Liver (tissue), 9 donors: ENCODE measurements around the gene PMFBP1. TPM values are rescaled to one million over a fixed set of nuclear protein-coding genes. Genes with fewer than 3 reads are reported as not detected.

Experiments
- DNase-seq: peaks from one replicate; pipeline ENCODE4 v3.0.0-alpha.2; 2017; ENCODE audit warnings: low spot score
- H3K27ac ChIP-seq, 2 donors: one replicate each; pipeline ENCODE4 v1.7.0; 2013; ENCODE audit warnings: inconsistent platforms in 2 of 2, low read length in 2 of 2, control low read depth in 1 of 2, low read depth in 1 of 2, mild to moderate bottlenecking in 1 of 2
- H3K27me3 ChIP-seq, 4 donors: one replicate each; pipeline versions ENCODE4 v1.6.1 to v1.7.0; 2013; ENCODE audit warnings: low read length in 3 of 4, inconsistent platforms in 1 of 4, mild to moderate bottlenecking in 1 of 4, moderate library complexity in 1 of 4; ENCODE audit not compliant: control insufficient read depth in 4 of 4, insufficient read depth in 4 of 4
- H3K36me3 ChIP-seq, 4 donors: one replicate each; pipeline versions ENCODE4 v1.6.1 to v1.7.0; 2013; ENCODE audit warnings: low read length in 3 of 4, mild to moderate bottlenecking in 3 of 4, low read depth in 1 of 4, moderate library complexity in 1 of 4; ENCODE audit not compliant: control insufficient read depth in 4 of 4, insufficient read depth in 3 of 4
- H3K4me1 ChIP-seq, 4 donors: one replicate each; pipeline versions ENCODE4 v1.6.1 to v1.7.0; 2013; ENCODE audit warnings: low read length in 3 of 4, mild to moderate bottlenecking in 3 of 4, moderate library complexity in 1 of 4; ENCODE audit not compliant: control insufficient read depth in 4 of 4, insufficient read depth in 4 of 4
- H3K4me3 ChIP-seq, 3 donors: one replicate each; pipeline versions ENCODE4 v1.6.1 to v1.7.0; 2013; ENCODE audit warnings: low read length in 3 of 3, control low read depth in 1 of 3, low read depth in 1 of 3, mild to moderate bottlenecking in 1 of 3
- H3K9ac ChIP-seq, 2 donors: one replicate each; pipeline ENCODE4 v1.7.0; 2013; ENCODE audit warnings: low read length in 2 of 2, mild to moderate bottlenecking in 2 of 2, moderate library complexity in 2 of 2, control low read depth in 1 of 2, low read depth in 1 of 2
- H3K9me3 ChIP-seq, 4 donors: one replicate each; pipeline versions ENCODE4 v1.6.1 to v1.7.0; 2013; ENCODE audit warnings: low read length in 3 of 4; ENCODE audit not compliant: control insufficient read depth in 4 of 4
- FOXA2 ChIP-seq: IDR thresholded peaks from 2 replicates; pipeline ENCODE4 v1.6.1; 2016; ENCODE audit warnings: antibody characterized with exemption
- GABPA ChIP-seq, 2 donors: IDR thresholded peaks in 1 of 2; conservative IDR thresholded peaks in 1 of 2; 2 replicates each; pipeline ENCODE4 v1.6.1; 2016; ENCODE audit warnings: antibody characterized with exemption in 2 of 2, mild to moderate bottlenecking in 1 of 2, moderate library complexity in 1 of 2
- HNF4A ChIP-seq, 2 donors: conservative IDR thresholded peaks; 2 replicates each; pipeline ENCODE4 v1.6.1; 2016; ENCODE audit warnings: antibody characterized with exemption in 2 of 2, mild to moderate bottlenecking in 2 of 2
- JUND ChIP-seq, 2 donors: IDR thresholded peaks; 2 replicates each; pipeline ENCODE4 v1.6.1; 2016; ENCODE audit warnings: antibody characterized with exemption in 2 of 2
- NR2F2 ChIP-seq: IDR thresholded peaks from 2 replicates; pipeline ENCODE4 v1.6.1; 2016; ENCODE audit warnings: antibody characterized with exemption
- RAD21 ChIP-seq, 2 donors: IDR thresholded peaks; 2 replicates each; pipeline ENCODE4 v1.6.1; 2016; ENCODE audit warnings: antibody characterized with exemption in 2 of 2, mild to moderate bottlenecking in 2 of 2
- RXRA ChIP-seq, 2 donors: IDR thresholded peaks; 2 replicates each; pipeline ENCODE4 v1.6.1; 2017 to 2018; ENCODE audit warnings: antibody characterized with exemption in 2 of 2, mild to moderate bottlenecking in 1 of 2
- SP1 ChIP-seq: IDR thresholded peaks from 2 replicates; pipeline ENCODE4 v1.6.1; 2018; ENCODE audit warnings: antibody characterized with exemption, mild to moderate bottlenecking
- TAF1 ChIP-seq: conservative IDR thresholded peaks from 2 replicates; pipeline ENCODE4 v1.6.1; 2016; ENCODE audit warnings: antibody characterized with exemption, mild to moderate bottlenecking
- WGBS: extraction: QIAGEN DNeasy Blood & Tissue Kit; methylation state at CpG from one replicate; pipeline ENCODE4 v1.1.7; 2013; 5-methylcytosine and 5-hydroxymethylcytosine counted together
- polyA plus RNA-seq, 2 donors: library from polyadenylated mRNA; stranded (reverse) in 1 of 2; unstranded in 1 of 2; fragments of 200-250 nt in 1 of 2; fragments of >200 nt in 1 of 2; fragmentation: Nextera tagmentation in 1 of 2; extraction: Ambion mirVana in 1 of 2; gene quantifications; one replicate each; pipeline versions ENCODE4 v1.2.1 to v1.2.3, GENCODE V29; 2013 to 2015
- total RNA-seq, 2 donors: library from RNA; depleted of rRNA; stranded (reverse); fragments of >200 nt; gene quantifications; one replicate each; pipeline ENCODE4 v1.2.3, GENCODE V29; 2014
- TF ChIP-seq, protein P1 (sequence below): IDR thresholded peaks from 2 replicates; pipeline ENCODE4 v1.6.1; 2016; ENCODE audit warnings: antibody characterized with exemption
- TF ChIP-seq, protein P2 (sequence below): IDR thresholded peaks from 2 replicates; pipeline ENCODE4 v1.6.1; 2016; ENCODE audit warnings: antibody characterized with exemption
- TF ChIP-seq, protein P3 (sequence below): fragments of 150-350 bp; IDR thresholded peaks from 2 replicates; pipeline ENCODE4 v1.5.1; 2017; ENCODE audit warnings: improper control_type of control experiment, low read depth, low read length; ENCODE audit not compliant: missing input control
- donor health status: healthy.
- donor health status: healthy.
- donor health status: healthy.
- donor health status: healthy.
- donor health status: healthy.

PMFBP1 gene
- total and polyA plus RNA-seq, 4 donors: 0.06 to 1.4 (median 0.29) TPM

DNA sequence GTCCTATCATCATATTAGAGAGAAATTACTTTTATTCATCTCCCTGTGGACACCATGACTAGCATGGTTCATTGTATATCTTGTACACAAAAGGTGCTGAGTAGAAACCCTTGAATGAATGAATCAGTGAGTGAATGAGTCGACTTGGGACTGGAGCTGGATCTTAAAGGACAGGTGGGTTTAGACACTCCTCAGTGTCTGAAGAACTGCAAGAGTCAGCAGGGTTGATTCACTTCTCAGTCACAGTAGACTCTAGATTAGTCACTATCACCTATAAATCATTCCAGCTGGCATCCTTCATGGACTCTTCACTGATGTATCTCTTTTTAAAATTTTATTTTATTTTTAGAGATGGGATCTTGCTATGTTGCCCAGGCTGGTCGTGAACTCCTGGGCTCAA, 30.1 kb upstream of the PMFBP1 start (continued):
- TF ChIP-seq, protein P1, sequence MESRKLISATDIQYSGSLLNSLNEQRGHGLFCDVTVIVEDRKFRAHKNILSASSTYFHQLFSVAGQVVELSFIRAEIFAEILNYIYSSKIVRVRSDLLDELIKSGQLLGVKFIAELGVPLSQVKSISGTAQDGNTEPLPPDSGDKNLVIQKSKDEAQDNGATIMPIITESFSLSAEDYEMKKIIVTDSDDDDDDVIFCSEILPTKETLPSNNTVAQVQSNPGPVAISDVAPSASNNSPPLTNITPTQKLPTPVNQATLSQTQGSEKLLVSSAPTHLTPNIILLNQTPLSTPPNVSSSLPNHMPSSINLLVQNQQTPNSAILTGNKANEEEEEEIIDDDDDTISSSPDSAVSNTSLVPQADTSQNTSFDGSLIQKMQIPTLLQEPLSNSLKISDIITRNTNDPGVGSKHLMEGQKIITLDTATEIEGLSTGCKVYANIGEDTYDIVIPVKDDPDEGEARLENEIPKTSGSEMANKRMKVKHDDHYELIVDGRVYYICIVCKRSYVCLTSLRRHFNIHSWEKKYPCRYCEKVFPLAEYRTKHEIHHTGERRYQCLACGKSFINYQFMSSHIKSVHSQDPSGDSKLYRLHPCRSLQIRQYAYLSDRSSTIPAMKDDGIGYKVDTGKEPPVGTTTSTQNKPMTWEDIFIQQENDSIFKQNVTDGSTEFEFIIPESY: no peak

DNA sequence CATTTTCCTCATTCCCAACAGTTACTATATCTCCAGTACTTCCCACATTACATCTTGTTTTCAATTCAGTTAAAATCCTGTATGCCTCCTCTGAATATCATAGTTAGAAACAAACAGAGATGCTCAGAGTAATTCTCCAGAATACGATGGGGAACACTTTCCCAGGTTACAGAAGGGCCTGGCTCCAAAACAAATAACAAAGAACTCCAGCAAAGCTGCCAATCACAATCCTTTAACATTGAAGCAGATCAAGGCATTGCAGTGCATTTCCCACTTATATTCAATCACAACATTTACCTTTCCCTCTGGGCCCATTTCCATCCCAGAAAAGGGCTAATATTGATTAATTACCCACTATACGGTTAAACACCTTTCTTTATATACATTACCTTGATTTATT, 29.4 kb upstream of the PMFBP1 start:
- Histone ChIP-seq H3K27me3 (no peaks in the 10 kb centered on the region), H3K4me3 (no peak overlapping the region), H3K9me3 (no peaks in the 10 kb centered on the region), H3K27ac (no peak overlapping the region), H3K4me1 (peaks cover 0 to 2% (median 0%) of the 10 kb centered on the region in 4 donors), H3K36me3 (no peaks in the 10 kb centered on the region), H3K9ac (no peak overlapping the region)
- DNase-seq: no peak
- TF ChIP-seq, protein P2, sequence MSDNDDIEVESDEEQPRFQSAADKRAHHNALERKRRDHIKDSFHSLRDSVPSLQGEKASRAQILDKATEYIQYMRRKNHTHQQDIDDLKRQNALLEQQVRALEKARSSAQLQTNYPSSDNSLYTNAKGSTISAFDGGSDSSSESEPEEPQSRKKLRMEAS: no peak
- TF ChIP-seq, protein P1: no peak
- TF ChIP-seq RAD21 (IDR thresholded peaks at IDR 0.05) (no peak), FOXA2 (no peak), NR2F2 (no peak), RXRA (IDR thresholded peaks at IDR 0.05) (no peak), HNF4A (conservative IDR thresholded peaks at IDR 0.05) (no peak)
- WGBS: 46% methylated on average over 2 of the region's 2 CpGs

DNA sequence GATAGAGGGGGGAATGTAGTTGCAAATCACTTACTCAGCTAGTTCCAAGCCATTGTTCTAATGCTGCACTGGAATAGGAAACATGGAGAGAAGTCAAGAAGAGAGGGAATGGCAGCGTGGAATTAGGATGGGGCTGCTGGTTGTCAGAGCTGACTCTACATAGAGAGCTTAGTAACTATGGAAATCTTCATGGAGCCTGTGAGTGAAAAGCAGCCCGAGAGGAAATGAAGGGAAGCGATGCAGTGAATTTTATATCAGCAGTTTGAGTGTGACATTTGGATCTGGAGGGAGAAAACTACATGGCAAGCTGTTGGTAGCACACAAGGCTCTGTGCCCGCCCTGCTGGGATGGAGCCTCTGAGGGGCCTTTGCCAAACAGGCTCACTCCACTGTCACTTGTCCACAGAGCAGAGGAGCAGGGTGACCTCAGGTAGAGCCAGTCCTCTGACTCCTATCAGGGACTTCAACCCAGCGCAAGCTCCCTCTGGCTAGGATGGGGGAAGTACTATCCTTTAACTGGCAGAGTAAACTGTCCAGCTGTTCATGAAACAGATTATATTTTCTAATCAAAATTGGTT, 27.9 kb upstream of the PMFBP1 start:
- DNase-seq: no peak
- Histone ChIP-seq H3K9ac (no peak overlapping the region), H3K27ac (no peak overlapping the region), H3K36me3 (no peaks in the 10 kb centered on the region), H3K4me1 (peaks cover 0 to 2% (median 0%) of the 10 kb centered on the region in 4 donors), H3K4me3 (no peak overlapping the region), H3K9me3 (no peaks in the 10 kb centered on the region), H3K27me3 (no peaks in the 10 kb centered on the region)
- 88% methylated on average over 5 of the region's 5 CpGs for WGBS
- TF ChIP-seq, protein P3, sequence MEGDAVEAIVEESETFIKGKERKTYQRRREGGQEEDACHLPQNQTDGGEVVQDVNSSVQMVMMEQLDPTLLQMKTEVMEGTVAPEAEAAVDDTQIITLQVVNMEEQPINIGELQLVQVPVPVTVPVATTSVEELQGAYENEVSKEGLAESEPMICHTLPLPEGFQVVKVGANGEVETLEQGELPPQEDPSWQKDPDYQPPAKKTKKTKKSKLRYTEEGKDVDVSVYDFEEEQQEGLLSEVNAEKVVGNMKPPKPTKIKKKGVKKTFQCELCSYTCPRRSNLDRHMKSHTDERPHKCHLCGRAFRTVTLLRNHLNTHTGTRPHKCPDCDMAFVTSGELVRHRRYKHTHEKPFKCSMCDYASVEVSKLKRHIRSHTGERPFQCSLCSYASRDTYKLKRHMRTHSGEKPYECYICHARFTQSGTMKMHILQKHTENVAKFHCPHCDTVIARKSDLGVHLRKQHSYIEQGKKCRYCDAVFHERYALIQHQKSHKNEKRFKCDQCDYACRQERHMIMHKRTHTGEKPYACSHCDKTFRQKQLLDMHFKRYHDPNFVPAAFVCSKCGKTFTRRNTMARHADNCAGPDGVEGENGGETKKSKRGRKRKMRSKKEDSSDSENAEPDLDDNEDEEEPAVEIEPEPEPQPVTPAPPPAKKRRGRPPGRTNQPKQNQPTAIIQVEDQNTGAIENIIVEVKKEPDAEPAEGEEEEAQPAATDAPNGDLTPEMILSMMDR: no peak
- TF ChIP-seq GABPA (IDR thresholded peaks at IDR 0.05 in 1 of 2, conservative IDR thresholded peaks at IDR 0.05 in 1 of 2) (no peak), SP1 (no peak), JUND (IDR thresholded peaks at IDR 0.05) (no peak), HNF4A (conservative IDR thresholded peaks at IDR 0.05) (no peak), TAF1 (no peak)
